Chondrocyte (in vitro differentiated cells): ENCODE data around the gene PTPRG. TPM values are rescaled to one million over a fixed set of nuclear protein-coding genes. Genes with fewer than 3 reads are reported as not detected.

ENCODE experiments used
- DNase-seq: peaks from one replicate; pipeline ENCODE4 v3.0.0; 2021; ENCODE audit warnings: mixed read lengths, low spot score
- H3K27ac Mint-ChIP-seq: one replicate; pipeline ENCODE4 v1.8.0; 2021; ENCODE audit warnings: mild to moderate bottlenecking, moderate library complexity, mixed read lengths; ENCODE audit not compliant: unreplicated experiment
- H3K27me3 Mint-ChIP-seq: 2 replicates; pipeline ENCODE4 v1.8.0; 2021; ENCODE audit warnings: low read depth, mixed read lengths
- H3K36me3 Mint-ChIP-seq: 2 replicates; pipeline ENCODE4 v1.8.0; 2021; ENCODE audit warnings: low read depth, mixed read lengths
- H3K4me1 Mint-ChIP-seq: 2 replicates; pipeline ENCODE4 v1.8.0; 2021; ENCODE audit warnings: low read depth, mild to moderate bottlenecking, mixed read lengths
- H3K4me3 Mint-ChIP-seq: one replicate; pipeline ENCODE4 v1.8.0; 2021; ENCODE audit warnings: mild to moderate bottlenecking, moderate library complexity, mixed read lengths; ENCODE audit not compliant: unreplicated experiment
- H3K9me3 Mint-ChIP-seq: 2 replicates; pipeline ENCODE4 v1.8.0; 2021; ENCODE audit warnings: low read depth, mixed read lengths
- CTCF ChIP-seq: fragments of 200-600 bp; sonication (generic); IDR thresholded peaks from 2 replicates; pipeline ENCODE4 v1.5.0; 2021; ENCODE audit warnings: antibody characterized with exemption, mild to moderate bottlenecking, moderate library complexity
- total RNA-seq: library from RNA; stranded (reverse); gene quantifications from 3 replicates; pipeline ENCODE4 v1.2.1, GENCODE V29; 2021

The PTPRG gene
- total RNA-seq, 1 donor from 2014 or later = 45.5 TPM

GRCh38 chr3:61806810-61807209 is 245.4 kb downstream of the PTPRG start:
- Mint-ChIP-seq H3K4me3 (no peak overlapping the region), H3K4me1 (peaks cover 44% of the 10 kb centered on the region), H3K36me3 (no peaks in the 10 kb centered on the region), H3K27me3 (no peaks in the 10 kb centered on the region), H3K9me3 (no peaks in the 10 kb centered on the region), H3K27ac (no peak overlapping the region)
- TF ChIP-seq CTCF = no peak
- DNase-seq = no peak

DNA sequence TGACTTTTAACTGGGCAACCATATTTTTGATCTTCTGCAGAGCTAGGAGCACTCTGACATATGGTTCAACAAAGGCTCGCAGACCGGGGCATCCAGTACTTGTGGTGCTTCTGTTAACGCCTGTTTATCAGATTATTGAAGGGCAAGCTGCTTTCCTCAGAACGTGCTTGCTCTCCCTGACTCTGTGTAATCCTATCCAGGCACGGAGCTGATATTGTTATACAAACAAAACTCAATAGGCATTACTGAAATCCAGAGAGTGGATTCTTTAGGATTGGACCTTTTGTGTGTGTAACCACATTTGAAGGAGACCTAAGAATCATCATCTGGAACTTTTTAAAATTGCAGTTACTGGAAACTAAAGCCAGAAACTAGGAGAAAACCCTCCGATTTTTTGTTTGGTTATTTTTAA is 246.5 kb downstream of the PTPRG start:
- H3K36me3 Mint-ChIP-seq = no peaks in the 10 kb centered on the region
- no peaks in the 10 kb centered on the region for H3K27me3 Mint-ChIP-seq
- no peak overlapping the region for H3K27ac Mint-ChIP-seq
- TF ChIP-seq CTCF = no peak
- no peak for DNase-seq
- H3K9me3 Mint-ChIP-seq = no peaks in the 10 kb centered on the region
- no peak overlapping the region for H3K4me3 Mint-ChIP-seq
- peaks cover 55% of the 10 kb centered on the region for H3K4me1 Mint-ChIP-seq

DNA sequence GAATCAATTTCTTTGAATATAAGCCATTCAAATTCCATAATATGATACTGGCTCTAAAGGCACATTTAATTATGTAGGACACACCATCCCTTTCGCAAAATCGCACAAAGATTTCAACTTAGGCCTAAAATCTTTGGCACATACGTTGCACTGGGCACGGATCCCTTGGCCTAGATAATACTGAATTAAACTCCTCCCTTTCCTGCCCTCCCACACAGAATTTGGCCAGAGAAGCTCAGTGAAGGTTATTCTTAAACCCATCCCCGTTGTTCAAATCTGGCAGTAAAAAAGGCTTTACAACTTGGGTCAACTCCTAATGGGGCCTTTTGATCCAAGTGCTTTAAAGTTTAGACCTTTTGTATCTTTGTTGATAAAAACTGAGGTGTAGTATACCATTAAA is 247.2 kb downstream of the PTPRG start:
- H3K9me3 Mint-ChIP-seq = no peaks in the 10 kb centered on the region
- no peaks in the 10 kb centered on the region for H3K36me3 Mint-ChIP-seq
- peaks cover 55% of the 10 kb centered on the region for H3K4me1 Mint-ChIP-seq
- no peak overlapping the region for H3K27ac Mint-ChIP-seq
- no peak for TF ChIP-seq CTCF
- DNase-seq = no peak
- H3K27me3 Mint-ChIP-seq = no peaks in the 10 kb centered on the region
- no peak overlapping the region for H3K4me3 Mint-ChIP-seq

- no peak for TF ChIP-seq CTCF
Measured at GRCh38 chr3:61808999-61809398, 247.6 kb downstream of the PTPRG start.

DNA sequence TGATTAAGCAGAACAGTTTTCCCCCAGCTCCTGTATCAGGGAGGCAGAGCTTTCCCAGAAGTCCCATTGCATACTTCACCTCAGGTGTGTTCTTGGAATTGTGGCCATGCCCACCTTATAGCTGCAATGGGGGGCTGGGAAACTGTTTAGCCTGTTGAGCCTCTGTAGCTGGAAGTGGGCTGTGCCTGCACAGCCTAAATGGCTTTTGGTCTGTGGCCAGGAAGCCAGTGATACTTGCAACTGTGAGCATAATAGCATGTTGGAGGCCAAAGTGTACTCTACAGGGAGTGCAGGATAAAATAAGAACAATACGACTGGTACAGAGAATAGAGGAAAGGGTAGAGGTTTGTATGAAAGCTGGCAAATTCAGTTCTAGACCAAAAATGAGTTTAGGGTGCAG is 248.5 kb downstream of the PTPRG start:
- no peaks in the 10 kb centered on the region for H3K36me3 Mint-ChIP-seq

More at GRCh38 chr3:61808999-61809398, 247.6 kb downstream of the PTPRG start:
- DNase-seq = no peak
- H3K27me3 Mint-ChIP-seq = no peaks in the 10 kb centered on the region
- H3K4me3 Mint-ChIP-seq = no peak overlapping the region
- no peaks in the 10 kb centered on the region for H3K9me3 Mint-ChIP-seq
- no peak overlapping the region for H3K27ac Mint-ChIP-seq
- peaks cover 55% of the 10 kb centered on the region for H3K4me1 Mint-ChIP-seq
- no peaks in the 10 kb centered on the region for H3K36me3 Mint-ChIP-seq

More for the DNA sequence above, 248.5 kb downstream of the PTPRG start:
- H3K4me3 Mint-ChIP-seq = no peak overlapping the region
- H3K4me1 Mint-ChIP-seq = peaks cover 50% of the 10 kb centered on the region
- TF ChIP-seq CTCF = no peak
- no peak for DNase-seq
- H3K9me3 Mint-ChIP-seq = no peaks in the 10 kb centered on the region
- no peaks in the 10 kb centered on the region for H3K27me3 Mint-ChIP-seq
- H3K27ac Mint-ChIP-seq = no peak overlapping the region
